HepG2 (cell line): ENCODE data around the gene FGFR3. TPM values are rescaled to one million over a fixed set of nuclear protein-coding genes. Genes with fewer than 3 reads are reported as not detected.

Experiments used
- AGO1 ChIP-seq: fragments of 200-400 bp; formaldehyde crosslinking; IDR thresholded peaks from 2 replicates; pipeline ENCODE4 v1.6.1; 2017; ENCODE audit warnings: mild to moderate bottlenecking, low read depth, low read length, moderate library complexity; ENCODE audit not compliant: poor library complexity, severe bottlenecking
- DNMT3B ChIP-seq: conservative IDR thresholded peaks from 2 replicates; pipeline ENCODE4 v1.6.1; 2016; ENCODE audit warnings: missing biosample characterization, control low read depth
- ERF ChIP-seq: IDR thresholded peaks from 2 replicates; pipeline ENCODE4 v1.6.1; 2018; ENCODE audit warnings: missing biosample characterization, missing genetic modification reagents
- FOXO1 ChIP-seq: sonication (generic); formaldehyde crosslinking; IDR thresholded peaks from 2 replicates; pipeline ENCODE4 v1.4.0; 2020; ENCODE audit warnings: missing genetic modification reagents
- GTF3A ChIP-seq: sonication (generic); formaldehyde crosslinking; conservative IDR thresholded peaks from 2 replicates; pipeline ENCODE4 v1.4.0; 2020; ENCODE audit warnings: mild to moderate bottlenecking, missing genetic modification reagents
- KAT8 ChIP-seq: IDR thresholded peaks from 2 replicates; pipeline ENCODE4 v1.6.1; 2016; ENCODE audit warnings: missing genetic modification reagents, missing compliant biosample characterization
- KDM2A ChIP-seq: sonication (generic); formaldehyde crosslinking; IDR thresholded peaks from 2 replicates; pipeline ENCODE4 v1.4.0; 2020; ENCODE audit warnings: low read depth, missing genetic modification reagents, borderline replicate concordance
- MXI1 ChIP-seq: IDR thresholded peaks from 3 replicates; pipeline ENCODE4 v1.6.1; 2012; ENCODE audit warnings: low read depth, low read length, inconsistent platforms, borderline replicate concordance
- NCOA2 ChIP-seq: sonication (generic); formaldehyde crosslinking; IDR thresholded peaks from 2 replicates; pipeline ENCODE4 v1.8.0; 2022; ENCODE audit warnings: inconsistent platforms
- NFAT5 ChIP-seq: sonication (generic); formaldehyde crosslinking; IDR thresholded peaks from 2 replicates; pipeline ENCODE4 v1.4.0; 2020; ENCODE audit warnings: missing genetic modification reagents
- ONECUT2 ChIP-seq: sonication (generic); formaldehyde crosslinking; IDR thresholded peaks from 2 replicates; pipeline ENCODE4 v1.4.0; 2020; ENCODE audit warnings: missing genetic modification reagents
- SOX6 ChIP-seq, 2 experiments: fragments of 450-650 bp in 1 of 2; sonication (generic) in 1 of 2; formaldehyde crosslinking in 1 of 2; IDR thresholded peaks; 2 replicates each; pipeline versions ENCODE4 v1.4.0 to v1.6.1; 2017 to 2020; ENCODE audit warnings: antibody characterized with exemption in 1 of 2, mild to moderate bottlenecking in 1 of 2, missing genetic modification reagents in 1 of 2
- ZNF124 ChIP-seq: sonication (generic); formaldehyde crosslinking; IDR thresholded peaks from 2 replicates; pipeline ENCODE4 v1.4.0; 2020; ENCODE audit warnings: missing genetic modification reagents
- ZNF558 ChIP-seq: sonication (generic); formaldehyde crosslinking; IDR thresholded peaks from 2 replicates; pipeline ENCODE4 v1.9.0; 2022; ENCODE audit warnings: mild to moderate bottlenecking, missing genetic modification reagents, borderline replicate concordance
- ZNF563 ChIP-seq: sonication (generic); formaldehyde crosslinking; IDR thresholded peaks from 2 replicates; pipeline ENCODE4 v1.8.0; 2022; ENCODE audit warnings: mild to moderate bottlenecking, moderate library complexity, missing genetic modification reagents
- ZNF839 ChIP-seq: sonication (generic); formaldehyde crosslinking; IDR thresholded peaks from 2 replicates; pipeline ENCODE4 v1.4.0; 2020; ENCODE audit warnings: missing genetic modification reagents, mild to moderate bottlenecking, borderline replicate concordance
- ZXDC ChIP-seq: sonication (generic); formaldehyde crosslinking; IDR thresholded peaks from 2 replicates; pipeline ENCODE4 v1.5.0; 2020; ENCODE audit warnings: mild to moderate bottlenecking, missing genetic modification reagents
- polyA plus RNA-seq, 8 experiments: library from polyadenylated mRNA; depleted of rRNA in 3 of 8; stranded (reverse) in 7 of 8; unstranded in 1 of 8; fragments of >200 nt; fragmentation: Illumina TruSeq in 4 of 8; extraction: Trizol in 4 of 8; gene quantifications; 2 replicates each; pipeline versions ENCODE4 v1.2.1 to v1.2.3, GENCODE V29; 2011 to 2016; ENCODE audit warnings: low read depth in 4 of 8, missing spikeins in 1 of 8, mixed read lengths in 1 of 8; ENCODE audit not compliant: insufficient read depth in 1 of 8
- total RNA-seq, 5 experiments: library from RNA; depleted of rRNA; stranded (reverse); fragments of >200 nt; fragmentation: Illumina TruSeq; extraction: Trizol; gene quantifications; 2 replicates each; pipeline ENCODE4 v1.2.3, GENCODE V29; 2016; ENCODE audit warnings: low read depth in 1 of 5
- TF ChIP-seq, protein P1 (sequence below): sonication (generic); formaldehyde crosslinking; IDR thresholded peaks from 2 replicates; pipeline ENCODE4 v1.4.0; 2020; ENCODE audit warnings: missing genetic modification reagents
- TF ChIP-seq, protein P2 (sequence below): IDR thresholded peaks from 2 replicates; pipeline ENCODE4 v1.6.1; 2016; ENCODE audit warnings: missing genetic modification reagents, missing compliant biosample characterization
- TF ChIP-seq, protein P3 (sequence below): sonication (generic); formaldehyde crosslinking; IDR thresholded peaks from 2 replicates; pipeline ENCODE4 v1.4.0; 2020; ENCODE audit warnings: mild to moderate bottlenecking, missing genetic modification reagents

Gene FGFR3
- total and polyA plus RNA-seq, 2 of the 13 experiments (the other 11 are each of a cell fraction or from before 2014, with no cell fraction given), result 103 to 109 TPM

- no peak for TF ChIP-seq NFAT5 (CRISPR knock-in tag)
- TF ChIP-seq ZNF124 (CRISPR knock-in tag), result 0 out of 2 replicates have a peak, but pooled peaks have one; percentile 49
- TF ChIP-seq KAT8 (CRISPR knock-in tag), result peak; percentile 43; the same call in 1 of the 2 replicates
- 0 out of 2 replicates have a peak, but pooled peaks have one; percentile 23 for TF ChIP-seq FOXO1 (CRISPR knock-in tag)
- TF ChIP-seq, protein P1, sequence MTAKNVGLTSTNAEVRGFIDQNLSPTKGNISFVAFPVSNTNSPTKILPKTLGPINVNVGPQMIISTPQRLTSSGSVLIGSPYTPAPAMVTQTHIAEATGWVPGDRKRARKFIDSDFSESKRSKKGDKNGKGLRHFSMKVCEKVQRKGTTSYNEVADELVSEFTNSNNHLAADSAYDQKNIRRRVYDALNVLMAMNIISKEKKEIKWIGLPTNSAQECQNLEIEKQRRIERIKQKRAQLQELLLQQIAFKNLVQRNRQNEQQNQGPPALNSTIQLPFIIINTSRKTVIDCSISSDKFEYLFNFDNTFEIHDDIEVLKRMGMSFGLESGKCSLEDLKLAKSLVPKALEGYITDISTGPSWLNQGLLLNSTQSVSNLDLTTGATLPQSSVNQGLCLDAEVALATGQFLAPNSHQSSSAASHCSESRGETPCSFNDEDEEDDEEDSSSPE (CRISPR knock-in tag), result no peak
- TF ChIP-seq ERF (CRISPR knock-in tag), result peak; percentile 58; the same call in 1 of the 2 replicates
- 0 out of 2 replicates have a peak, but pooled peaks have one; percentile 26 for TF ChIP-seq NCOA2 (CRISPR knock-in tag)
- TF ChIP-seq MXI1, result no peak
- TF ChIP-seq SOX6 (IDR thresholded peaks at IDR 0.05), result no peak
- TF ChIP-seq SOX6 (CRISPR knock-in tag; IDR thresholded peaks at IDR 0.05), result peak; percentile 17; the same call in 1 of the 2 replicates
- no peak for TF ChIP-seq ZXDC
- TF ChIP-seq ZNF558 (CRISPR knock-in tag), result no peak
- no peak for TF ChIP-seq GTF3A (CRISPR knock-in tag)
- TF ChIP-seq ONECUT2 (CRISPR knock-in tag), result no peak
- no peak for TF ChIP-seq DNMT3B (CRISPR knock-in tag)
- TF ChIP-seq, protein P2, sequence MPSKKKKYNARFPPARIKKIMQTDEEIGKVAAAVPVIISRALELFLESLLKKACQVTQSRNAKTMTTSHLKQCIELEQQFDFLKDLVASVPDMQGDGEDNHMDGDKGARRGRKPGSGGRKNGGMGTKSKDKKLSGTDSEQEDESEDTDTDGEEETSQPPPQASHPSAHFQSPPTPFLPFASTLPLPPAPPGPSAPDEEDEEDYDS (CRISPR knock-in tag), result no peak
- TF ChIP-seq, protein P3, sequence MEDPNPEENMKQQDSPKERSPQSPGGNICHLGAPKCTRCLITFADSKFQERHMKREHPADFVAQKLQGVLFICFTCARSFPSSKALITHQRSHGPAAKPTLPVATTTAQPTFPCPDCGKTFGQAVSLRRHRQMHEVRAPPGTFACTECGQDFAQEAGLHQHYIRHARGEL, result no peak
- TF ChIP-seq ZNF563 (CRISPR knock-in tag), result no peak
- TF ChIP-seq KDM2A (CRISPR knock-in tag), result peak; percentile 75; the same call in 1 of the 2 replicates
- TF ChIP-seq ZNF839 (CRISPR knock-in tag), result 0 out of 2 replicates have a peak, but pooled peaks have one; percentile 78
- peak; percentile 77 for TF ChIP-seq AGO1
Observed at GRCh38 chr4:1748465-1748995, 44.6 kb upstream of the FGFR3 start (continued).
